Activated CD4-positive, alpha-beta memory T cell treated with anti-CD3 and anti-CD28 coated beads for 36 hours (primary cell): Measurements from ENCODE around the gene DNASE1L3. TPM values are rescaled to one million over a fixed set of nuclear protein-coding genes. Genes with fewer than 3 reads are reported as not detected.

Experiments
- CTCF ChIA-PET: fragments of 350-600 bp; sonication (Branson Sonifier 250); formaldehyde crosslinking; loops from one replicate; lab custom pipeline; 2021; ENCODE audit warnings: antibody characterized with exemption, inconsistent platforms; lab: Charles Lee
- POLR2A ChIA-PET: fragments of 350-600 bp; sonication (Branson Sonifier 250); formaldehyde crosslinking; loops from one replicate; lab custom pipeline; 2021; ENCODE audit warnings: antibody characterized with exemption; lab: Charles Lee
- DNase-seq: peaks from one replicate; pipeline ENCODE4 v3.0.0-alpha.2; 2020
- H3K27ac Mint-ChIP-seq: one replicate; pipeline ENCODE4 v1.8.0; 2021; ENCODE audit warnings: mixed read lengths
- H3K27me3 Mint-ChIP-seq: one replicate; pipeline ENCODE4 v1.8.0; 2021; ENCODE audit warnings: mixed read lengths
- H3K36me3 Mint-ChIP-seq: one replicate; pipeline ENCODE4 v1.8.0; 2021; ENCODE audit warnings: mixed read lengths
- H3K4me1 Mint-ChIP-seq: one replicate; pipeline ENCODE4 v1.8.0; 2021; ENCODE audit warnings: low read depth, mixed read lengths
- H3K4me3 Mint-ChIP-seq: one replicate; pipeline ENCODE4 v1.8.0; 2021; ENCODE audit warnings: mild to moderate bottlenecking, mixed read lengths
- H3K9me3 Mint-ChIP-seq: one replicate; pipeline ENCODE4 v1.8.0; 2021; ENCODE audit warnings: mixed read lengths
- intact Hi-C: fragments of 100-400 bp; cut with micrococcal nuclease; formaldehyde crosslinking; loops from one replicate; pipeline ENCODE4 v1.15.1; 2023
- total RNA-seq, 2 experiments: library from RNA; stranded (reverse); gene quantifications; one replicate each; pipeline ENCODE4 v1.2.3, GENCODE V29; 2021

DNASE1L3 gene
- total RNA-seq, 2 experiments from 2014 or later, result not detected

- POLR2A ChIA-PET, result no interaction called here
- Mint-ChIP-seq H3K9me3 (no peaks in the 10 kb centered on the region), H3K27ac (no peak overlapping the region), H3K4me1 (no peaks in the 10 kb centered on the region), H3K4me3 (no peak overlapping the region), H3K27me3 (no peaks in the 10 kb centered on the region), H3K36me3 (peaks cover 31% of the 10 kb centered on the region)
- CTCF ChIA-PET, result interaction anchor here (1.2 kb wide), 1 partner anchor 26 kb away, joined by 3 read pairs; no protein-coding TSS in a partner anchor
- intact Hi-C loops, result no loop called here
- DNase-seq, result no peak
These were observed 59.1 kb downstream of the DNASE1L3 start for GRCh38 chr3:58151637-58152036.

GRCh38 chr3:58150810-58151199 lies 60.0 kb downstream of the DNASE1L3 start:
- no peaks in the 10 kb centered on the region for H3K27me3 Mint-ChIP-seq

GRCh38 chr3:58150130-58150809 lies 60.5 kb downstream of the DNASE1L3 start:
- no peaks in the 10 kb centered on the region for H3K27me3 Mint-ChIP-seq
- no peak overlapping the region for H3K27ac Mint-ChIP-seq
- H3K36me3 Mint-ChIP-seq, result peaks cover 36% of the 10 kb centered on the region
- H3K4me1 Mint-ChIP-seq, result no peaks in the 10 kb centered on the region
- no peaks in the 10 kb centered on the region for H3K9me3 Mint-ChIP-seq
- DNase-seq, result no peak
- CTCF ChIA-PET, result no interaction called here
- intact Hi-C loops, result no loop called here
- POLR2A ChIA-PET, result no interaction called here
- H3K4me3 Mint-ChIP-seq, result no peak overlapping the region

More at GRCh38 chr3:58150810-58151199, 60.0 kb downstream of the DNASE1L3 start:
- H3K27ac Mint-ChIP-seq, result no peak overlapping the region
- no peaks in the 10 kb centered on the region for H3K9me3 Mint-ChIP-seq
- ChIA-PET POLR2A (no interaction called here), CTCF (interaction anchor here (1.2 kb wide), 1 partner anchor 26 kb away, joined by 3 read pairs; no protein-coding TSS in a partner anchor)
- peaks cover 34% of the 10 kb centered on the region for H3K36me3 Mint-ChIP-seq
- intact Hi-C loops, result no loop called here
- H3K4me3 Mint-ChIP-seq, result no peak overlapping the region
- no peaks in the 10 kb centered on the region for H3K4me1 Mint-ChIP-seq
- DNase-seq, result no peak

- Mint-ChIP-seq H3K27me3 (no peaks in the 10 kb centered on the region), H3K9me3 (no peaks in the 10 kb centered on the region), H3K36me3 (peaks cover 34% of the 10 kb centered on the region), H3K4me1 (no peaks in the 10 kb centered on the region), H3K4me3 (no peak overlapping the region), H3K27ac (no peak overlapping the region)
- ChIA-PET POLR2A (no interaction called here), CTCF (no interaction called here)
- no peak for DNase-seq
- intact Hi-C loops, result no loop called here
These were observed 62.7 kb downstream of the DNASE1L3 start for GRCh38 chr3:58148049-58148448.

GRCh38 chr3:58144478-58145325 lies 66.1 kb downstream of the DNASE1L3 start:
- CTCF ChIA-PET, result no interaction called here
- H3K4me3 Mint-ChIP-seq, result no peak overlapping the region
- no peak overlapping the region for H3K27ac Mint-ChIP-seq
- H3K36me3 Mint-ChIP-seq, result peaks cover 28% of the 10 kb centered on the region
- POLR2A ChIA-PET, result no interaction called here
- no peaks in the 10 kb centered on the region for H3K9me3 Mint-ChIP-seq
- DNase-seq, result no peak
- H3K4me1 Mint-ChIP-seq, result no peaks in the 10 kb centered on the region
- intact Hi-C loops, result no loop called here
- H3K27me3 Mint-ChIP-seq, result no peaks in the 10 kb centered on the region

- DNase-seq, result no peak
- H3K9me3 Mint-ChIP-seq, result no peaks in the 10 kb centered on the region
- CTCF ChIA-PET, result interaction anchor here (1.2 kb wide), 1 partner anchor 23 kb away, joined by 3 read pairs; no protein-coding TSS in a partner anchor
- H3K36me3 Mint-ChIP-seq, result peaks cover 18% of the 10 kb centered on the region
- intact Hi-C loops, result no loop called here
- H3K27ac Mint-ChIP-seq, result no peak overlapping the region
- H3K4me1 Mint-ChIP-seq, result no peaks in the 10 kb centered on the region
- H3K27me3 Mint-ChIP-seq, result no peaks in the 10 kb centered on the region
- no peak overlapping the region for H3K4me3 Mint-ChIP-seq
- POLR2A ChIA-PET, result no interaction called here
These were observed 67.2 kb downstream of the DNASE1L3 start for GRCh38 chr3:58143417-58144055.

Other genes with a start within 250 kb of the DNASE1L3 start
- gene FLNB, start 202.6 kb downstream of the DNASE1L3 start, total RNA-seq, result 10 to 100 TPM; 23.1 to 26.0 TPM
- 1 to 10 TPM; 3.9 to 4.1 TPM for gene ABHD6, start 26.8 kb upstream of the DNASE1L3 start, total RNA-seq
- 10 to 100 TPM; 14.0 to 15.4 TPM for gene RPP14, start 95.3 kb upstream of the DNASE1L3 start, total RNA-seq
- 1 to 10 TPM; 7.6 to 9.5 TPM for gene HTD2, start 95.5 kb upstream of the DNASE1L3 start, total RNA-seq
- 10 to 100 TPM; 40.9 to 45.4 TPM for gene PXK, start 121.9 kb upstream of the DNASE1L3 start, total RNA-seq
- gene PDHB, start 222.9 kb upstream of the DNASE1L3 start, total RNA-seq, result 10 to 100 TPM; 55.6 to 56.3 TPM